ENCODE data around the gene AKT2.

DNA sequence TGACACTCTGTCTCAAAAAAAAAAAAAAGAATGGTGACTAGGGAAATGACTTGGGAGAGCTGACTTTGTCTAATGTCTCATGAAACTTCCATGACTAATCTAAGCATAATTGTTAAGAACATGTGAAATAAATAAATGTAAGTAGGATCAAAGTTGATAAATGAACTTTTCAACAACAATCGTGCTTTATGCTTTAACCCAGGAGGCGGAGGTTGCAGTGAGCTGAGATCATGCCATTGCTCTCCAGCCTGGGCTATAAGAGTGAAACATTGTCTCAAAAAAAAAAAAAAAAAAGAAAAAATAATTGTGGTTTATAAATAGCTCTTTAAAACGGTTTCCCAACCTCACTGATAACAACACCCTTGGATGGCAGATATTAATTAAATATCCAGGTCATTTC is 12.9 kb upstream of the AKT2 start:
- TF ChIP-seq, protein P1, sequence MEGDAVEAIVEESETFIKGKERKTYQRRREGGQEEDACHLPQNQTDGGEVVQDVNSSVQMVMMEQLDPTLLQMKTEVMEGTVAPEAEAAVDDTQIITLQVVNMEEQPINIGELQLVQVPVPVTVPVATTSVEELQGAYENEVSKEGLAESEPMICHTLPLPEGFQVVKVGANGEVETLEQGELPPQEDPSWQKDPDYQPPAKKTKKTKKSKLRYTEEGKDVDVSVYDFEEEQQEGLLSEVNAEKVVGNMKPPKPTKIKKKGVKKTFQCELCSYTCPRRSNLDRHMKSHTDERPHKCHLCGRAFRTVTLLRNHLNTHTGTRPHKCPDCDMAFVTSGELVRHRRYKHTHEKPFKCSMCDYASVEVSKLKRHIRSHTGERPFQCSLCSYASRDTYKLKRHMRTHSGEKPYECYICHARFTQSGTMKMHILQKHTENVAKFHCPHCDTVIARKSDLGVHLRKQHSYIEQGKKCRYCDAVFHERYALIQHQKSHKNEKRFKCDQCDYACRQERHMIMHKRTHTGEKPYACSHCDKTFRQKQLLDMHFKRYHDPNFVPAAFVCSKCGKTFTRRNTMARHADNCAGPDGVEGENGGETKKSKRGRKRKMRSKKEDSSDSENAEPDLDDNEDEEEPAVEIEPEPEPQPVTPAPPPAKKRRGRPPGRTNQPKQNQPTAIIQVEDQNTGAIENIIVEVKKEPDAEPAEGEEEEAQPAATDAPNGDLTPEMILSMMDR (IDR thresholded peaks at IDR 0.05), result no peak
- no peak for TF ChIP-seq POLR2A (IDR thresholded peaks at IDR 0.05)

Measured in breast epithelium (tissue), 3 donors.